HepG2 (cell line): ENCODE measurements around the gene PXMP4. TPM values are rescaled to one million over a fixed set of nuclear protein-coding genes. Genes with fewer than 3 reads are reported as not detected.
A peak's percentile ranks its signal among the peaks of the same experiment; 100 is the strongest.

Experiments
- FLYWCH1 ChIP-seq: sonication (generic); formaldehyde crosslinking; IDR thresholded peaks from 2 replicates; pipeline ENCODE4 v1.8.1; 2023; ENCODE audit warnings: mild to moderate bottlenecking, missing genetic modification reagents
- MEF2D ChIP-seq: sonication (generic); formaldehyde crosslinking; IDR thresholded peaks from 2 replicates; pipeline ENCODE4 v1.5.1; 2020; ENCODE audit warnings: mild to moderate bottlenecking, missing genetic modification reagents
- NFE2L2 ChIP-seq: fragments of 150-350 bp; IDR thresholded peaks from 2 replicates; pipeline ENCODE4 v1.6.1; 2014; ENCODE audit warnings: low read length
- REXO4 ChIP-seq: sonication (generic); formaldehyde crosslinking; IDR thresholded peaks from 2 replicates; pipeline ENCODE4 v1.8.0; 2022; ENCODE audit warnings: missing genetic modification reagents, mild to moderate bottlenecking, borderline replicate concordance
- RFX1 ChIP-seq: fragments of 450-650 bp; IDR thresholded peaks from 2 replicates; pipeline ENCODE4 v1.6.1; 2017
- RXRB ChIP-seq: IDR thresholded peaks from 2 replicates; pipeline ENCODE4 v1.6.1; 2016; ENCODE audit warnings: borderline replicate concordance, missing genetic modification reagents, missing compliant biosample characterization
- SAFB2 ChIP-seq: sonication (generic); formaldehyde crosslinking; IDR thresholded peaks from 2 replicates; pipeline ENCODE4 v1.5.1; 2020; ENCODE audit warnings: missing genetic modification reagents, low read depth, mild to moderate bottlenecking, borderline replicate concordance
- SIN3A ChIP-seq: IDR thresholded peaks from 2 replicates; pipeline ENCODE4 v1.6.1; 2011; ENCODE audit warnings: low read depth, mild to moderate bottlenecking, control low read depth, low read length, borderline replicate concordance
- THYN1 ChIP-seq: sonication (generic); formaldehyde crosslinking; IDR thresholded peaks from 2 replicates; pipeline ENCODE4 v1.8.1; 2023; ENCODE audit warnings: low read depth, mild to moderate bottlenecking, moderate library complexity, missing genetic modification reagents, borderline replicate concordance
- ZFAT ChIP-seq: sonication (generic); formaldehyde crosslinking; conservative IDR thresholded peaks from 2 replicates; pipeline ENCODE4 v1.8.1; 2023; ENCODE audit warnings: missing genetic modification reagents, inconsistent platforms
- ZNF333 ChIP-seq: sonication (generic); formaldehyde crosslinking; IDR thresholded peaks from 2 replicates; pipeline ENCODE4 v1.4.0; 2020; ENCODE audit warnings: mild to moderate bottlenecking, missing genetic modification reagents, borderline replicate concordance
- ZNF33B ChIP-seq: sonication (generic); formaldehyde crosslinking; IDR thresholded peaks from 2 replicates; pipeline ENCODE4 v1.5.1; 2020; ENCODE audit warnings: mild to moderate bottlenecking, missing genetic modification reagents
- polyA plus RNA-seq, 8 experiments: library from polyadenylated mRNA; depleted of rRNA in 3 of 8; stranded (reverse) in 7 of 8; unstranded in 1 of 8; fragments of >200 nt; fragmentation: Illumina TruSeq in 4 of 8; extraction: Trizol in 4 of 8; gene quantifications; 2 replicates each; pipeline versions ENCODE4 v1.2.1 to v1.2.3, GENCODE V29; 2011 to 2016; ENCODE audit warnings: low read depth in 4 of 8, missing spikeins in 1 of 8, mixed read lengths in 1 of 8; ENCODE audit not compliant: insufficient read depth in 1 of 8
- total RNA-seq, 5 experiments: library from RNA; depleted of rRNA; stranded (reverse); fragments of >200 nt; fragmentation: Illumina TruSeq; extraction: Trizol; gene quantifications; 2 replicates each; pipeline ENCODE4 v1.2.3, GENCODE V29; 2016; ENCODE audit warnings: low read depth in 1 of 5
- TF ChIP-seq, protein P1 (sequence below): sonication (generic); formaldehyde crosslinking; IDR thresholded peaks from 2 replicates; pipeline ENCODE4 v1.4.0; 2020; ENCODE audit warnings: missing genetic modification reagents
- TF ChIP-seq, protein P2 (sequence below): IDR thresholded peaks from 2 replicates; pipeline ENCODE4 v1.6.1; 2016; ENCODE audit warnings: low read depth, missing genetic modification reagents, missing compliant biosample characterization
- TF ChIP-seq, protein P3 (sequence below): IDR thresholded peaks from 2 replicates; pipeline ENCODE4 v1.6.1; 2016; ENCODE audit warnings: mild to moderate bottlenecking

PXMP4 gene
- total and polyA plus RNA-seq, 2 of the 13 experiments (the other 11 are each of a cell fraction or from before 2014, with no cell fraction given) = not detected

DNA sequence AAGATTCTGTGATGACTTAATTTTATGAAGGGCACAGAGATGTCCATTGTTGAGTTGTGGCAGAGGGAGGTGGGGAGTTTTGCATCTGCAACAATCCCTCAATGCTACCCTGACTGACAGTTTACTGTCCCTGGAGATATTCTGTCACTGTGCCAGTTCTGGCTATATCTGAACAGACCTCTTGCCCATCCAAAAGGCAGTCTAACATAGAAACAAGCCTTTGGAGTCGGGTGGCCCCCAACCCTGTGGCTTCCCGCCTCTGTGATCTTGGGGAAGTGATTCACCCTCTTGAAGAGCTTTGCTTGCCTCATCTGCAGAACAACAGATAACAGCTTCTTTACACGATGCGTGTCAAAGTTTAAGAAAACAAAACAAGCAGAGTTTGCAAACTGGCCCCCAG, 30.1 kb downstream of the PXMP4 start (continued):
- TF ChIP-seq, protein P1, sequence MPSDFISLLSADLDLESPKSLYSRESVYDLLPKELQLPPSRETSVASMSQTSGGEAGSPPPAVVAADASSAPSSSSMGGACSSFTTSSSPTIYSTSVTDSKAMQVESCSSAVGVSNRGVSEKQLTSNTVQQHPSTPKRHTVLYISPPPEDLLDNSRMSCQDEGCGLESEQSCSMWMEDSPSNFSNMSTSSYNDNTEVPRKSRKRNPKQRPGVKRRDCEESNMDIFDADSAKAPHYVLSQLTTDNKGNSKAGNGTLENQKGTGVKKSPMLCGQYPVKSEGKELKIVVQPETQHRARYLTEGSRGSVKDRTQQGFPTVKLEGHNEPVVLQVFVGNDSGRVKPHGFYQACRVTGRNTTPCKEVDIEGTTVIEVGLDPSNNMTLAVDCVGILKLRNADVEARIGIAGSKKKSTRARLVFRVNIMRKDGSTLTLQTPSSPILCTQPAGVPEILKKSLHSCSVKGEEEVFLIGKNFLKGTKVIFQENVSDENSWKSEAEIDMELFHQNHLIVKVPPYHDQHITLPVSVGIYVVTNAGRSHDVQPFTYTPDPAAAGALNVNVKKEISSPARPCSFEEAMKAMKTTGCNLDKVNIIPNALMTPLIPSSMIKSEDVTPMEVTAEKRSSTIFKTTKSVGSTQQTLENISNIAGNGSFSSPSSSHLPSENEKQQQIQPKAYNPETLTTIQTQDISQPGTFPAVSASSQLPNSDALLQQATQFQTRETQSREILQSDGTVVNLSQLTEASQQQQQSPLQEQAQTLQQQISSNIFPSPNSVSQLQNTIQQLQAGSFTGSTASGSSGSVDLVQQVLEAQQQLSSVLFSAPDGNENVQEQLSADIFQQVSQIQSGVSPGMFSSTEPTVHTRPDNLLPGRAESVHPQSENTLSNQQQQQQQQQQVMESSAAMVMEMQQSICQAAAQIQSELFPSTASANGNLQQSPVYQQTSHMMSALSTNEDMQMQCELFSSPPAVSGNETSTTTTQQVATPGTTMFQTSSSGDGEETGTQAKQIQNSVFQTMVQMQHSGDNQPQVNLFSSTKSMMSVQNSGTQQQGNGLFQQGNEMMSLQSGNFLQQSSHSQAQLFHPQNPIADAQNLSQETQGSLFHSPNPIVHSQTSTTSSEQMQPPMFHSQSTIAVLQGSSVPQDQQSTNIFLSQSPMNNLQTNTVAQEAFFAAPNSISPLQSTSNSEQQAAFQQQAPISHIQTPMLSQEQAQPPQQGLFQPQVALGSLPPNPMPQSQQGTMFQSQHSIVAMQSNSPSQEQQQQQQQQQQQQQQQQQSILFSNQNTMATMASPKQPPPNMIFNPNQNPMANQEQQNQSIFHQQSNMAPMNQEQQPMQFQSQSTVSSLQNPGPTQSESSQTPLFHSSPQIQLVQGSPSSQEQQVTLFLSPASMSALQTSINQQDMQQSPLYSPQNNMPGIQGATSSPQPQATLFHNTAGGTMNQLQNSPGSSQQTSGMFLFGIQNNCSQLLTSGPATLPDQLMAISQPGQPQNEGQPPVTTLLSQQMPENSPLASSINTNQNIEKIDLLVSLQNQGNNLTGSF (CRISPR knock-in tag) = no peak
- TF ChIP-seq THYN1 (CRISPR knock-in tag) (no peak), SIN3A (0 out of 2 replicates have a peak, but pooled peaks have one; percentile 2), RFX1 (no peak), ZNF333 (no peak), NFE2L2 (no peak), MEF2D (0 out of 2 replicates have a peak, but pooled peaks have one; percentile 40), ZNF33B (CRISPR knock-in tag) (no peak), ZFAT (CRISPR knock-in tag) (no peak), SAFB2 (CRISPR knock-in tag) (no peak), REXO4 (CRISPR knock-in tag) (no peak), FLYWCH1 (CRISPR knock-in tag) (no peak), RXRB (peak; percentile 50; the same call in 1 of the 2 replicates)
- TF ChIP-seq, protein P2, sequence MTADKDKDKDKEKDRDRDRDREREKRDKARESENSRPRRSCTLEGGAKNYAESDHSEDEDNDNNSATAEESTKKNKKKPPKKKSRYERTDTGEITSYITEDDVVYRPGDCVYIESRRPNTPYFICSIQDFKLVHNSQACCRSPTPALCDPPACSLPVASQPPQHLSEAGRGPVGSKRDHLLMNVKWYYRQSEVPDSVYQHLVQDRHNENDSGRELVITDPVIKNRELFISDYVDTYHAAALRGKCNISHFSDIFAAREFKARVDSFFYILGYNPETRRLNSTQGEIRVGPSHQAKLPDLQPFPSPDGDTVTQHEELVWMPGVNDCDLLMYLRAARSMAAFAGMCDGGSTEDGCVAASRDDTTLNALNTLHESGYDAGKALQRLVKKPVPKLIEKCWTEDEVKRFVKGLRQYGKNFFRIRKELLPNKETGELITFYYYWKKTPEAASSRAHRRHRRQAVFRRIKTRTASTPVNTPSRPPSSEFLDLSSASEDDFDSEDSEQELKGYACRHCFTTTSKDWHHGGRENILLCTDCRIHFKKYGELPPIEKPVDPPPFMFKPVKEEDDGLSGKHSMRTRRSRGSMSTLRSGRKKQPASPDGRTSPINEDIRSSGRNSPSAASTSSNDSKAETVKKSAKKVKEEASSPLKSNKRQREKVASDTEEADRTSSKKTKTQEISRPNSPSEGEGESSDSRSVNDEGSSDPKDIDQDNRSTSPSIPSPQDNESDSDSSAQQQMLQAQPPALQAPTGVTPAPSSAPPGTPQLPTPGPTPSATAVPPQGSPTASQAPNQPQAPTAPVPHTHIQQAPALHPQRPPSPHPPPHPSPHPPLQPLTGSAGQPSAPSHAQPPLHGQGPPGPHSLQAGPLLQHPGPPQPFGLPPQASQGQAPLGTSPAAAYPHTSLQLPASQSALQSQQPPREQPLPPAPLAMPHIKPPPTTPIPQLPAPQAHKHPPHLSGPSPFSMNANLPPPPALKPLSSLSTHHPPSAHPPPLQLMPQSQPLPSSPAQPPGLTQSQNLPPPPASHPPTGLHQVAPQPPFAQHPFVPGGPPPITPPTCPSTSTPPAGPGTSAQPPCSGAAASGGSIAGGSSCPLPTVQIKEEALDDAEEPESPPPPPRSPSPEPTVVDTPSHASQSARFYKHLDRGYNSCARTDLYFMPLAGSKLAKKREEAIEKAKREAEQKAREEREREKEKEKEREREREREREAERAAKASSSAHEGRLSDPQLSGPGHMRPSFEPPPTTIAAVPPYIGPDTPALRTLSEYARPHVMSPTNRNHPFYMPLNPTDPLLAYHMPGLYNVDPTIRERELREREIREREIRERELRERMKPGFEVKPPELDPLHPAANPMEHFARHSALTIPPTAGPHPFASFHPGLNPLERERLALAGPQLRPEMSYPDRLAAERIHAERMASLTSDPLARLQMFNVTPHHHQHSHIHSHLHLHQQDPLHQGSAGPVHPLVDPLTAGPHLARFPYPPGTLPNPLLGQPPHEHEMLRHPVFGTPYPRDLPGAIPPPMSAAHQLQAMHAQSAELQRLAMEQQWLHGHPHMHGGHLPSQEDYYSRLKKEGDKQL (CRISPR knock-in tag) = no peak
- TF ChIP-seq, protein P3, sequence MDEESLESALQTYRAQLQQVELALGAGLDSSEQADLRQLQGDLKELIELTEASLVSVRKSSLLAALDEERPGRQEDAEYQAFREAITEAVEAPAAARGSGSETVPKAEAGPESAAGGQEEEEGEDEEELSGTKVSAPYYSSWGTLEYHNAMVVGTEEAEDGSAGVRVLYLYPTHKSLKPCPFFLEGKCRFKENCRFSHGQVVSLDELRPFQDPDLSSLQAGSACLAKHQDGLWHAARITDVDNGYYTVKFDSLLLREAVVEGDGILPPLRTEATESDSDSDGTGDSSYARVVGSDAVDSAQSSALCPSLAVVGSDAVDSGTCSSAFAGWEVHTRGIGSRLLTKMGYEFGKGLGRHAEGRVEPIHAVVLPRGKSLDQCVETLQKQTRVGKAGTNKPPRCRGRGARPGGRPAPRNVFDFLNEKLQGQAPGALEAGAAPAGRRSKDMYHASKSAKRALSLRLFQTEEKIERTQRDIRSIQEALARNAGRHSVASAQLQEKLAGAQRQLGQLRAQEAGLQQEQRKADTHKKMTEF (CRISPR knock-in tag) = peak; percentile 51
